ENCODE measurements around the gene TFB1M. TPM values are rescaled to one million over a fixed set of nuclear protein-coding genes. Genes with fewer than 3 reads are reported as not detected.

The TFB1M gene
- total RNA-seq, 1 experiment from 2014 or later: 31.0 TPM

DNA sequence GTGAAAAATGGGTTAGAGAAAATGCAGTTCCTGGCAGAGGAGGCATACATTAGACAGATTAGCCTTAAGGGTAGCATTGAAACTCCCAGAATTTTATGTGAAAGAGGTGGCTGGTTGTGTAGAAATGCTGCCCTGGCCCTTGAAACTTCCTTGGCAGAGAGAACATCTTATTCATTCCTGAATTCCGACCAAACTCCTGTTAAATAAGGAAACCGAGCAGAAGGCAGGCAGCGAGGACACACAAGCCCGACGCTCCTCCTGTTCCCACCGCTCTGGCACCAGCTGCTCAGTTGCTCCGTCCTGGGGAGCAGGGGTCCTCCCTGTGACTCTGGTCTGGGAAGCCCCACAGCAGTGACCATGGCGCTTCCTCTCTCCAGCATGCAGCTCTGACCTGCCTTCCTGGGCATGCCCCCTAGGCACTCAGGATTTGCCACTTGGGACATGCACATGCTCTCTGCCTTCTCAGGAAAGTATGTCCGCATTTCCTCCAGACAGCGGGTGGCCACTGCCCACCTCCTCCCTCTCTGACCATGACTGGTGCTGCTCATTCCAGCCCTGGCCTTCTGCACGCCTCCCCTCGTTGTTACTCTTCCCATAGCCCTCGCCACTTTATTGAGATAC lies 85.6 kb downstream of the TFB1M start:
- DNase-seq (ENCODE audit: unreplicated experiment): no peak
- TF ChIP-seq, protein P1, sequence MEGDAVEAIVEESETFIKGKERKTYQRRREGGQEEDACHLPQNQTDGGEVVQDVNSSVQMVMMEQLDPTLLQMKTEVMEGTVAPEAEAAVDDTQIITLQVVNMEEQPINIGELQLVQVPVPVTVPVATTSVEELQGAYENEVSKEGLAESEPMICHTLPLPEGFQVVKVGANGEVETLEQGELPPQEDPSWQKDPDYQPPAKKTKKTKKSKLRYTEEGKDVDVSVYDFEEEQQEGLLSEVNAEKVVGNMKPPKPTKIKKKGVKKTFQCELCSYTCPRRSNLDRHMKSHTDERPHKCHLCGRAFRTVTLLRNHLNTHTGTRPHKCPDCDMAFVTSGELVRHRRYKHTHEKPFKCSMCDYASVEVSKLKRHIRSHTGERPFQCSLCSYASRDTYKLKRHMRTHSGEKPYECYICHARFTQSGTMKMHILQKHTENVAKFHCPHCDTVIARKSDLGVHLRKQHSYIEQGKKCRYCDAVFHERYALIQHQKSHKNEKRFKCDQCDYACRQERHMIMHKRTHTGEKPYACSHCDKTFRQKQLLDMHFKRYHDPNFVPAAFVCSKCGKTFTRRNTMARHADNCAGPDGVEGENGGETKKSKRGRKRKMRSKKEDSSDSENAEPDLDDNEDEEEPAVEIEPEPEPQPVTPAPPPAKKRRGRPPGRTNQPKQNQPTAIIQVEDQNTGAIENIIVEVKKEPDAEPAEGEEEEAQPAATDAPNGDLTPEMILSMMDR (IDR thresholded peaks at IDR 0.05; ENCODE audit: unreplicated experiment): no peak
- peaks cover 14% of the 10 kb centered on the region for H3K4me1 Mint-ChIP-seq (ENCODE audit: insufficient read depth, unreplicated experiment)
- POLR2A ChIA-PET: interaction anchor here (0.9 kb wide), 1 partner anchor 7 kb away, joined by 3 read pairs; no protein-coding TSS in a partner anchor
- H3K27ac Mint-ChIP-seq (ENCODE audit: low read depth, unreplicated experiment): no peak overlapping the region
- BruUV-seq (replicated peaks): no TSS peak
- peaks cover 6% of the 10 kb centered on the region for H3K36me3 Mint-ChIP-seq (ENCODE audit: insufficient read depth, unreplicated experiment)
- no peaks in the 10 kb centered on the region for H3K27me3 Mint-ChIP-seq (ENCODE audit: insufficient read depth, unreplicated experiment)
- H3K9me3 Mint-ChIP-seq (ENCODE audit: unreplicated experiment): no peaks in the 10 kb centered on the region
- CTCF ChIA-PET: no interaction called here
- no peak overlapping the region for H3K4me3 Mint-ChIP-seq (ENCODE audit: unreplicated experiment)
- intact Hi-C loops (cut with micrococcal nuclease): no loop called here

DNA sequence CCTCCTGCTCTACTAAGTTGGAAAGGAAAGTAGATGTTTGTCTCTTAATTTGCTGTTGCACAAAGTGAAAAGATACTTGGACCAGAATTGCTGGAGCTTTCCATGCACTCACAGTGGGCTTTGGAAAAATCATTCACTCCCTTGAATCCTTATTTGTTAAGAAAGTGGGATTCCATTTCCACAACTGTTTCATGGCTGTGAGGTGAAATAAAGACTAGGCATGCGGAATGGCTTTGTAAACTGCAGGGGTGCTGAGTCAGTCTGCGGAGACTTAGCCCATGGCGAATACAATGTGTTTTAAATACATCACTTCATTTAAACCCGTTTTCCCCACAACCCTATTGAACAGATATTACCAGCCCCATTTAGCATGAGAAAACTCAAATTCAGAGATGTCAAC lies 87.2 kb downstream of the TFB1M start:
- peaks cover 6% of the 10 kb centered on the region for H3K36me3 Mint-ChIP-seq (ENCODE audit: insufficient read depth, unreplicated experiment)
- intact Hi-C loops (cut with micrococcal nuclease): no loop called here
- CTCF ChIA-PET: no interaction called here
- no peak for DNase-seq (ENCODE audit: unreplicated experiment)
- TF ChIP-seq, protein P1 (IDR thresholded peaks at IDR 0.05; ENCODE audit: unreplicated experiment): no peak
- peaks cover 14% of the 10 kb centered on the region for H3K4me1 Mint-ChIP-seq (ENCODE audit: insufficient read depth, unreplicated experiment)
- POLR2A ChIA-PET: interaction anchor here (0.6 kb wide), 1 partner anchor 10 kb away, joined by 5 read pairs; no protein-coding TSS in a partner anchor
- H3K4me3 Mint-ChIP-seq (ENCODE audit: unreplicated experiment): no peak overlapping the region
- H3K9me3 Mint-ChIP-seq (ENCODE audit: unreplicated experiment): no peaks in the 10 kb centered on the region
- no peak overlapping the region for H3K27ac Mint-ChIP-seq (ENCODE audit: low read depth, unreplicated experiment)
- no TSS peak for BruUV-seq (replicated peaks)
- H3K27me3 Mint-ChIP-seq (ENCODE audit: insufficient read depth, unreplicated experiment): no peaks in the 10 kb centered on the region

DNA sequence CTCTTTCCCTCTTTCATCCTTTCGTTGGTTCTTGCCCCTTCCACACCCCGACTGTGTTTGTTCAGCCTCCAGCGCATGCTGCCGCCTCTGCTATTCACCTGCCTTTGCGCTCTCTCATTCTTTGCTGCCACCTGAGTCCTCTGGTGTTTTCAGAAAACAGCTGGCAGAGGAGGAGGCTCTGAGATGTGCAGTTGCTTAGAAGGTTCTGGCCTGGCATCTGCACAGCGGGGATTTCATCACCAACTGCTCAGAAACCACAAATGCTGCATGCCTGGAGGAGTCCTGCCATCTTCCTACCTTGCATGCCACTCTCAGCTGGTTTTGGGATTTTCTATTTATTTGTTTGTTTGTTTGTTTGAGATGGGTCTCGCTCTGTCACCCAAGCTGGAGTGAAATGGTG lies 89.7 kb downstream of the TFB1M start:
- Mint-ChIP-seq H3K36me3 (ENCODE audit: insufficient read depth, unreplicated experiment) (no peaks in the 10 kb centered on the region), H3K4me3 (ENCODE audit: unreplicated experiment) (no peak overlapping the region), H3K27ac (ENCODE audit: low read depth, unreplicated experiment) (peak overlapping the region; percentile 74), H3K27me3 (ENCODE audit: insufficient read depth, unreplicated experiment) (no peaks in the 10 kb centered on the region), H3K9me3 (ENCODE audit: unreplicated experiment) (no peaks in the 10 kb centered on the region), H3K4me1 (ENCODE audit: insufficient read depth, unreplicated experiment) (peaks cover 14% of the 10 kb centered on the region)
- no TSS peak for BruUV-seq (replicated peaks)
- DNase-seq (ENCODE audit: unreplicated experiment): peak; percentile 53
- CTCF ChIA-PET: interaction anchor here (0.6 to 1.5 kb wide), 4 partner anchors 12 to 297 kb away, joined by 3 to 8 read pairs (median 4); no protein-coding TSS in a partner anchor
- intact Hi-C loops (cut with micrococcal nuclease): no loop called here
- TF ChIP-seq, protein P1 (IDR thresholded peaks at IDR 0.05; ENCODE audit: unreplicated experiment): no peak
- POLR2A ChIA-PET: interaction anchor here (0.8 to 2.2 kb wide), 7 partner anchors 9 to 89 kb away, joined by 3 to 10 read pairs (median 5); no protein-coding TSS in a partner anchor

DNA sequence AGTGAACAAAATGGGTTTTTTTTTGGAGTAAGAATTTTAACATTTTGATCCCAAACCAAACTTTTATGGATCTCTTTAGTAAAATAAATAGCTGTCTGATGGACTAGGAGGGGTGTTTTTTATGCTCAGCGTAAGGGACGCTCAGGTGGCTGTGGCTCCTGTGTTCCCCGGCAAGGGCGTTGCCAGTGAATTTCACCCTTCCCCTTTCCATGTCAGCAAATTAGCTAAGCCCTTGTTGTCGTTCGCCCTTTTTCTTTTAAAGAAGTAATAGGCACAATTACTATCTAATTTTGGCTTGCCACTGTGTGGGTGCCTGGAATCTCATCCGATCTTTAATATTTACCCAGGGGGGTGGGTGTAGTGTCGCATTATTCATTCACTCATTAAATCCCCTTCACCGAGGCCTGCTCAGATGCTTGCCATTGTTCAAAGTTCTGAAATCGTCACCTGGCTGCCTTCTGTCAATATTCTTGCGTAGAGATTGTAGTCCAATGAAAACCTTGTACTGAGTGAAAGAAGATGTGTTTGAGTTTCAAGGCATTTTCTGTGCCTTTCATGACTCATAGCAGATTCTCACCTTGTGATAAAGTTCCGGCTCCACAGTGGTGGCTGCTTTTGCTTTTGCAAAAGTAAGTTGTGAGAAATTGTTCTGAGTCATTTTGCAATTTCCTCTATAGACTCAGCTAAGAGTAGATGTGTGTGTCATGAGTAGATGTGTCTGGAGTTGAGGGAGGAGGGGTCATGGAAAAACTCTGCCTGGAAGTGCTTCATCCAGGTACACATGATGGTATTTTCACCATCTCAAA lies 90.4 kb downstream of the TFB1M start:
- peak; percentile 90 for DNase-seq (ENCODE audit: unreplicated experiment)
- H3K4me1 Mint-ChIP-seq (ENCODE audit: insufficient read depth, unreplicated experiment): peaks cover 14% of the 10 kb centered on the region
- POLR2A ChIA-PET: interaction anchor here (0.8 to 2.2 kb wide), 7 partner anchors 9 to 53 kb away, joined by 3 to 10 read pairs (median 5); no protein-coding TSS in a partner anchor
- no peaks in the 10 kb centered on the region for H3K9me3 Mint-ChIP-seq (ENCODE audit: unreplicated experiment)
- no peaks in the 10 kb centered on the region for H3K36me3 Mint-ChIP-seq (ENCODE audit: insufficient read depth, unreplicated experiment)
- H3K27ac Mint-ChIP-seq (ENCODE audit: low read depth, unreplicated experiment): peak overlapping the region; percentile 74
- CTCF ChIA-PET: interaction anchor here (0.6 to 1.5 kb wide), 5 partner anchors 9 to 296 kb away, joined by 3 to 5 read pairs (median 3); no protein-coding TSS in a partner anchor
- no peaks in the 10 kb centered on the region for H3K27me3 Mint-ChIP-seq (ENCODE audit: insufficient read depth, unreplicated experiment)
- TF ChIP-seq, protein P1 (IDR thresholded peaks at IDR 0.05; ENCODE audit: unreplicated experiment): no peak
- TSS peak; percentile 72 for BruUV-seq (replicated peaks)
- intact Hi-C loops (cut with micrococcal nuclease): no loop called here
- peak overlapping the region; percentile 26 for H3K4me3 Mint-ChIP-seq (ENCODE audit: unreplicated experiment)
